ENCODE results near the gene DNAH6.

Gene DNAH6

GRCh38 chr2:84782717-84783442 lies 266.6 kb downstream of the DNAH6 start:
- no peak for DNase-seq (ENCODE audit: low spot score)

GRCh38 chr2:84785950-84786349 lies 269.7 kb downstream of the DNAH6 start:
- no peak for DNase-seq (ENCODE audit: low spot score)
- no peak for TF ChIP-seq CTCF (IDR thresholded peaks at IDR 0.05; ENCODE audit: extremely low read depth, missing control alignments)

More at GRCh38 chr2:84782717-84783442, 266.6 kb downstream of the DNAH6 start:
- no peak for TF ChIP-seq CTCF (IDR thresholded peaks at IDR 0.05; ENCODE audit: extremely low read depth, missing control alignments)

- DNase-seq (ENCODE audit: low spot score), result no peak
- TF ChIP-seq CTCF (IDR thresholded peaks at IDR 0.05; ENCODE audit: extremely low read depth, missing control alignments), result no peak
Measured at GRCh38 chr2:84786601-84787000, 270.3 kb downstream of the DNAH6 start.

- no peak for DNase-seq (ENCODE audit: low spot score)
- TF ChIP-seq CTCF (IDR thresholded peaks at IDR 0.05; ENCODE audit: extremely low read depth, missing control alignments), result no peak
Measured at GRCh38 chr2:84788027-84788426, 271.7 kb downstream of the DNAH6 start.

GRCh38 chr2:84788498-84788897 lies 272.2 kb downstream of the DNAH6 start:
- no peak for TF ChIP-seq CTCF (IDR thresholded peaks at IDR 0.05; ENCODE audit: extremely low read depth, missing control alignments)
- DNase-seq (ENCODE audit: low spot score), result no peak

DNA sequence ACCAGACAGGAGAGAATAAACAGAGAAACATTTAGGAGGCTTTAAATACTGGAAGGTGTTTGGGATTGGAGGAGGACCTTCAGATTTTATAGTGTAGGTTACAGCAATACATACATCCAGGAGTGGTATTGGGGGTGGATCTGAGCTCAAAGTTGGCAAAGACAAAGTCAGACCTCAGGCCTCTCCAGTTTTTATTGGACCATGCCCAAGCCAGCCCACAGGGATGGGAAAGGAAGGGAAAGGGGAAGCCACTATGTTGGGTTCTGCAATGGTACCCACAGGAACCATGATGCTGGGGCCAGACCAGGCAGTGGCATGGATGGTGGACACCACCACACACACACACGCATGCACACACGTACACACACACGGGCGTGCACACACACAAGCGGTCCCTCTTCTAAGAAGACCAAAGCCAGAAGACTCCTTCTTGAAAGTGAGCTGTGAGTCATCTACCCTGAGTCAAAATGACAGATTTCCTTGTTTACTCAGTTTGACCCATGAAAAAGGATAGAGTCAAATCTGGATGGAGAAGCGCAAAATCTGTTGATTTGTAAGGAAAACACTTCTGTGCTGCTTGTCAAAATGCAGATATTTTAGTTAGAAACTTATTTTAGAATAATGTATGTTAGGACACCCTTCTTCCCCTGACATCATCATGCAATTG lies 276.7 kb downstream of the DNAH6 start:
- DNase-seq (ENCODE audit: low spot score), result no peak
- TF ChIP-seq CTCF (IDR thresholded peaks at IDR 0.05; ENCODE audit: extremely low read depth, missing control alignments), result no peak

DNA sequence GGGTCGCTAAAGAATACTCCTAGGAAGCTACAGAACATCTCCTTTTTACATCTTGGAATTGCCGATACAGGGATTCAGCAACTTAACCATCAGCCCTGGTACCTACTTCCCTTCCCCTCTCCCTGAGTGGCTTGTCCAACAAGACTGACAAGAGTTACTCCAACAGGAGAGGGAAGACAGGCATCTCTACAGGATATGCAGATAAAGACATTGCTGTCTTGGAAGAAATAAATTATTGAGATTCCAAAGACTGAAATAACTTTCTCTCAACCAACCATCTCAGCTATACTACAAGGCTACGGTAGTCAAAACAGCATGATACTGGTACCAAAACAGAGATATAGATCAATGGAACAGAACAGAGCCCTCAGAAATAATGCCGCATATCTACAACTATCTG lies 277.3 kb downstream of the DNAH6 start:
- no peak for TF ChIP-seq CTCF (IDR thresholded peaks at IDR 0.05; ENCODE audit: extremely low read depth, missing control alignments)
- no peak for DNase-seq (ENCODE audit: low spot score)
